HG02884 (cell line): Measurements from ENCODE around the gene DENR.
"Not testable (repeated sequence)": the region's sequence is repeated elsewhere in the genome, so short reads cannot be mapped to it uniquely, and the experiment has no call there.

Experiments used
- ATAC-seq: cut with Tn5 transposase; IDR thresholded peaks from one replicate; pipeline ENCODE4 v1.9.1; 2021; ENCODE audit warnings: mild to moderate bottlenecking, moderate library complexity; ENCODE audit not compliant: unreplicated experiment

DENR gene

GRCh38 chr12:122738571-122738970 is 14.1 kb upstream of the DENR start:
- ATAC-seq = no peak

DNA sequence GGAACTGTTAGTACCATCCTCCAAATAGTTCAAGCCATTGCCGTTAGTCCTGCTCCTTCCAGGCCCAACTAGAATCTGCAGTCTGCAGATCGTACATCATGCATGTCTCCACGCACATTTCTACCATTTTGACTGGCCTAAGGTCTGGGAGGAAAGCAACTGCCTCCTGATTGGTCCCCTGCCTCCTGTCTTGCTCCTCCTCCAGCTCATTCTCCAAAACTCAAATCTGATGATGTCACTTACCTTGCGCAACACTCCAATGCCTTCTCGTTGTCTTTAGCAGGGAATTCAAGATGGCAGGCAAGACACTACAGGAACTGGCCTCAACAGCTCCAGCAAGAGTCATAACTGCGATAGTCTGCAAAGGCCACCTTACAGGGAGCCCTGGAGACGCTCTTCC is 12.3 kb upstream of the DENR start:
- no peak for ATAC-seq

DNA sequence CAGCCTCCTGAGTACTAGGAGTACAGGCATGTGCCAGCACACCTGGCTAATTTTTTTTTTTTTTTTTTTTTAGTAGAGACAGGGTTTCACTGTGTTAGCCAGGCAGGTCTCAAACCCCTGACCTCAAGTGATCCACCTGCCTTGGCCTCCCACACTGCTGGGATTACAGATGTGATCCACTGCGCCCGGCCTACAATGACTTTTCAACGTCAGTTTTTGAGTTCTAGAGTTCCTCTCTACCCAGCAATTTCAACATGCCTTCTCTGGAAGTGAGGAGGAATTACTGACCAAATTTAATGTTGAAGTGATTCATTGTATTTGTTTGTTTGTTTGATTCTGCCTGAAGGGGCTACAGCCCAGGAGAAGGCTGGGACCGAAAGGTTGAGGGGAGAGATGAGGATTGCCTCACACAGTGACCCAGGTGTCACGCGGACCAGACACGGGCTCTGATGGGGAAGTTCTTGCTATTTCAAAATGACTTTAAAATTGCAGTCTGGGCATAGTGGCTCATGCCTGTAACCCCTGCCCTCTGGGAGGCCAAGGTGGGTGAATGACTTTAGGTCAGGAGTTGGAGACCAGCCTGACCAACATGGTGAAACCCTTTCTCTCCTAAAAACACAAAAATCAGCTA is 8.6 kb upstream of the DENR start:
- no peak for ATAC-seq

GRCh38 chr12:122747224-122748135 is 5.1 kb upstream of the DENR start:
- ATAC-seq = no peak

DNA sequence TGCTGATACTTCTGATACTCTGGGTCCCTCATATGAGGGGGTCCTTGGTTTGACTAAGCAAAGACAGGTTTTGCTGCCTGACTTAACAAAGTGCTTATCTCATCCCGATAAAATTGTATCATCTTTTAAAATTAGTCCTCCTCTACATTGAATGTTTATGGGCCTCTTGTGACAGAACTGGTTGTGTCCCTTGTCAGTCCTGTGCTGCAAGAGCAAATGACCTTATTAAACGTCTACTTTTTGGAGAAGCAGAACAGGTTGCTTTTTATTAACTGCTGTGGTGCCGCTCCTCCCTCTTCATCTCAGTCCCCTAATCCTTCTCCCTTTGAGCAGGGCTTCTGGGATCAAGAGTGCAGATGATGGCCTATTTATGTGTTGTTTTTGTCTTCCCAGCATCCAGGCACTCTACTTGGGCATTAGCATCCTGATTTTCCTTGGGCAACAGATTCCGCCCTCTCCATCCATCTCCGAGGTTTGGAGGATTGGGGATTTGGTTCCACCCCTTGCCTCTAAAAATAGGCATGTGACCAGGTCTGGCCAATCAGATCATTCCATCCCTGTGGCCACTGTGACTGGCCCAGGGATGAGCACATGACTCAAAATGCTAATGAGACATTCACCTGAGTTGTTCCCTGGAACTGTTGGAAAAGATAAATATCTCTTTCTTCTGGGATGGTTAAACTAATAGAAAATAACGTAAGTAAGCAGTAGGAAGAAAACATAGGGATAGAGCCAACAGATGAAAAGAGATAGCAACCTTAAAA is 2.9 kb upstream of the DENR start:
- no peak for ATAC-seq

GRCh38 chr12:122750781-122751515 is 1.7 kb upstream of the DENR start:
- ATAC-seq = not testable (repeated sequence)

GRCh38 chr12:122753319-122753650 is 661 bp downstream of the DENR start:
- no peak for ATAC-seq

DNA sequence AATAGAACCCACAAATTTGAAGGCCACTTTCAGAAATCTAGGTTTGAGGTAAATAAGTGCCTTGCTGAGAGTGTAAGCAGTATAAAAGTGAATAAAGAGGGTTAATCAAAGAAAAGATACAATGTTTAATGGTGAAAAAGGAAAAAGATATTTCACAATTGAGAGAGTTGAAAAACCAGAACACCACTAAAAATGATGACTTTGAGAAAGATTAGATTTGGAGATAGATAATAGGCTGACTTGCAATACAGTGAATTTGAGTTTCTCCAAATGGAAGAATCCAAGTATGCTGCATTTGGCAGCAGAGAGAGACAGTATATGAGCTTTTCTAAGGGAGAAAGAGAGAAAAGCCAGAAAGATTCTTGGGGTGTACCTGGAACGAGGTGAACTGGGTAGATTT is 2.2 kb downstream of the DENR start:
- ATAC-seq = no peak

- no peak for ATAC-seq
These were observed 4.9 kb downstream of the DENR start for GRCh38 chr12:122757568-122757967.

GRCh38 chr12:122785503-122785902 is 32.9 kb downstream of the DENR start:
- no peak for ATAC-seq

DNA sequence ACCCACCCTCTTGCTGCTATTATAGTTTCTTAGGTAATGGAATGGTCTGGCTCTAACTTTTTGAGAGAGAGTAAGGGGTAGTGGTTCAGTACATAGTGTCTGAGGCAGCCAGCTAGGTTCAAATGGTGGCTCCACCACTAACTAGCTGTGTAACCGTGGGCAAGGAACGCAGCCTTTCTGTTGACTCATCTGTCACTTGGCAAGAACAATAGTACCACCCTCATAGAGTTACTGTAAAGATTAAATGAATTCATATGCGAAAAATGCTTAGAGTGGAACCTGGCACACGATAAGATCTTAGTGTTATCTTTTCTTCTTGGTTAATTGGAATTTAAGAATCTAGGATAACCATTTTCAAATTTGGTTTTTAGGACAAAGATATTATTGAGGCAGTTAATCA is 35.8 kb downstream of the DENR start:
- no peak for ATAC-seq

GRCh38 chr12:122789637-122790036 is 37.0 kb downstream of the DENR start:
- ATAC-seq = no peak

DNA sequence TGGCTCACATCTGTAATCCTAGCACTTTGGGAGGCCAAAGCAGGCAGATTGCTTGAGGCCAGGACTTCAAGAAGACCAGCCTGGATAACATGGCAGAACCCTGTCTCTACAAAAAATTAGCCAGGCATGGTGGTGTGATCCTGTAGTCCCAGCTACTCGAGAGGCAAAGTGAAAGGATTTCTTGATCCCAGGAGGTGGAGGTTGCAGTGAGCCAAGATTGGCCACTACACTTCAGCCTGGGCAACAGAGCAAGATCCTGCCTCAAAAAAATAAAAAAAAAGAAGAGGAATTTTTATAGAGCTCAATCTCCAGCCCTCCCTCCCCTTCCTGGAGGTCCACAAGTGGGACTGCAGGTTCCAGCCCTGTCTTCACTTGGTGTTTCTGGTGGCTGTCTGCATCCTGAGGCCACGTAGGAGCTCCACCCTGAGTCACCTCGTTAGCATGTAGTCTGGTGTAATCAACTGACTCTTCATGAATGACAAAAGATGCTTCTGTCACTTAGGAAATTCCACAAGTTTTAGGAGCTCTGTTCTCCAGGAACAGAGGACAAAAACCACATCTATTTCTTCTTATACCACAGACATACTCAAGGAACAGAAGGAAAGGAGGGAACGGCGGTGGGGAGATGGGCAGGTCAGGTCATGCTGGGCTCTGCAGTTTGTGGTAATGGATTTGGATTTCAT is 37.9 kb downstream of the DENR start:
- no peak for ATAC-seq

DNA sequence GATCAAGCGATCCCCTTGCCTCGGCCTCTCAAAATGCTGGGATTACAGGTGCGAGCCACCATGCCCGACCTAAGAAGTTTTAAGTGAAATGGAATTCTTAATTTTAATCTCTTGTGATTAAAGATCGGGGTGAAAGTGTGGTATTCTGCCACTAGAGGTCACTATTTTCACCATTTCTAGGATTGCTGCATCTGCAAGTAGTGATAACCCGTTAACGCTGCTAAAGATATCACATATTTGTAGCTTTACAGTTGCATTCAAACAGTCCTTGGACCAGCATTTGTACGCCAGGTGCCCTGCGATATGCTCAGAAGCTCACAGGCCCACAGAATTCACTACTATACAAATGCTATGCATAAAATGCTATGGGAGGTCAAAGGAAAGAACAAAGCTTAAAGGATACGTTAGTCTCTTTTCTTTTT is 41.1 kb downstream of the DENR start:
- ATAC-seq = no peak

DNA sequence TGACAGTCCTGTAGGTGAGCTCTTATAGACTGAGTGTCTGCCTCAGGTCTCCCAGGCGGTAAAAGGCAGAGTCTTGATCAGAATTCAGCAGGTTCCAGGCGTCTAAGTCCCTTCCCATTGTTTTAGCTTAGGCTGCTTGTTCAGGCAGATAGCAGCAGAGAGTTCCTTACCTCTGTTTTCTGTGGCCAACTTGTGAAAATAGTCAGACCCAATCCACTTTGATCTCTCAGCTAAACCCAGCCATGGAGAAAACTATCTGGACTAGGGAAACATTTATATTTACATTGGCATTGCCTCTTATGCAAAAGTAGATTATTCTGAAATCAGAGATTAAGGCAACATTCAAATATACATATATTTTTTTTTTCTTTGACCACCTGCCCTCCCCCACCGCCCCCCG is 43.2 kb downstream of the DENR start:
- ATAC-seq = no peak

DNA sequence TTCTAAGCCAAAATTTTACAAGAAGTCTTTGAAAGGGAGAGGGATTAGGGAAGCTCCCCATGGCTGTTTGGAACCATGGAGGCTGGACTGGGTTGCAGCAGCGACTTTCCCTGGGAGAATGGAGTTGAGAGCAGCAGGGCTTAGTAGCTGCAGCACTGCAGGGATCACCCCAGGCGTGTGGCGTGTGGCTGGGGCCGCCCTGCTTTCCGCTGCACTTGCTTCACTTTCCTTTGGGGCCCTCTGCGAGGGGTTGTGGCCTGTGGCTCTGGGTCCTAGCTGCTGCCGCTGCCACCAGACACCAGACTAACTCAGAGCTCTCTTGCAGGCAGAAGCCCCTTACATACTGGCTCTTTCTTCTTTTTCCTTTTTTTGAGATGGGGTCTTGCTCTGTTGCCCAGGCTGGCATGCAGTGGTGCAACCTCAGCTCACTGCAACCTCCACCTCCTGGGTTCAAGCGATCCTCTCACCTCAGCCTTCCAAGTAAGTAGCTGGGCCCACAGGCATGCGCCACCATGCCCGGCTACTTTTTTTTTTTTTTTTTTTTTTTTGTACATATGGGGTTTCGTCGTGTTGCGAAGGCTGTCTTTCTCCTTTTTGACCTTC is 47.1 kb downstream of the DENR start:
- no peak for ATAC-seq

GRCh38 chr12:122803937-122804336 is 51.3 kb downstream of the DENR start:
- no peak for ATAC-seq

DNA sequence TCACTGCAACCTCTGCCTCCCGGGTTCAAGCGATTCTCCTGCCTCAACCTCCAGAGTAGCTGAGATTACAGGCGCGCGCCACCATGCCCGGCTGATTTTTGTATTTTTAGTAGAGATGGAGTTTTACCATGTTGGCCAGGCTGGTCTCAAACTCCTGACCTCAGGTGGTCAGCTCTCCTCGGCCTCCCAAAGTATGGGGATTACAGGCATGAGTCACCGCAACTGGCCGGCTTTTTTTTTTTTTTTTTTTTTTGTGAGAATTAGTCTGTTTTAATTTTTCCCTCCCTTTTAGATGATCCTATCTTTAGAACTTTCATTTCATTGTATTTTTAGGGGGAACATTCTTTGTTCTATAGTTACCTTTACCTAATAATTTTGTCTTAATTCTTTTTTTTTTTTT is 52.3 kb downstream of the DENR start:
- not testable (repeated sequence) for ATAC-seq

DNA sequence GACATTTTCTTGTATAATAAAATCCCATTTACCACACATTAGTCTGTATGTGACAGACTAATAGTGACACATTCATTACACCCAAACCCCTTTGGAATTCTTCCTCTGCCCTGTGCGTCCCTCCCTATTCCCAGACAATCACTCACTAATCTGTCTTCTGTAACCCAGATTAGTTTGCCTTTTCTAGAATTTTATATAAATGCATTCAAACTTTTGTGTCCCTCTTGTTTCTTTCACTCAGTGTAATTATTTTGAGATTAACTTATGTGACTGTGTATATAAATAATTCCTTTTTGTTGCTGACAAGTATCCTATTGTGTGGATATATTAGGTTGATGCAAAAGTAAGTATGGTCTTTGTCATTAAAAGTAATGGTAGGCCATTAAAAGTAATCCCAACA is 55.0 kb downstream of the DENR start:
- no peak for ATAC-seq

- ATAC-seq = no peak
These were observed 59.2 kb downstream of the DENR start for GRCh38 chr12:122811777-122812176.
